HCEC 1CT (cell line): ENCODE results near the gene PLBD2.

ENCODE experiments used
- DNase-seq: peaks from one replicate; pipeline ENCODE4 v3.0.0-alpha.2; 2017

PLBD2 gene

GRCh38 chr12:113397497-113398197 lies 39.3 kb downstream of the PLBD2 start:
- DNase-seq, result no peak

GRCh38 chr12:113398346-113399290 lies 40.2 kb downstream of the PLBD2 start:
- DNase-seq, result no peak

- DNase-seq, result no peak
These were observed 41.1 kb downstream of the PLBD2 start for GRCh38 chr12:113399490-113399889.

GRCh38 chr12:113400362-113400761 lies 42.0 kb downstream of the PLBD2 start:
- DNase-seq, result no peak

GRCh38 chr12:113401066-113402000 lies 42.9 kb downstream of the PLBD2 start:
- DNase-seq, result no peak

GRCh38 chr12:113402586-113403260 lies 44.3 kb downstream of the PLBD2 start:
- DNase-seq, result no peak

GRCh38 chr12:113403435-113404415 lies 45.3 kb downstream of the PLBD2 start, which contains the start of gene SDS:
TSS of gene SDS (minus strand) at chr12:113403887. CDS start at chr12:113399708, 4,179 bp downstream.
- DNase-seq, result no peak

- no peak for DNase-seq
These were observed 47.3 kb downstream of the PLBD2 start for GRCh38 chr12:113405694-113406093.

- peak; percentile 48 for DNase-seq
These were observed 49.7 kb downstream of the PLBD2 start for GRCh38 chr12:113407931-113408600.

GRCh38 chr12:113408756-113409298 lies 50.4 kb downstream of the PLBD2 start:
- no peak for DNase-seq

- DNase-seq, result no peak
These were observed 51.2 kb downstream of the PLBD2 start for GRCh38 chr12:113409462-113410124.

GRCh38 chr12:113413488-113413939 lies 55.1 kb downstream of the PLBD2 start:
- DNase-seq, result no peak

GRCh38 chr12:113414519-113415038 lies 56.2 kb downstream of the PLBD2 start:
- no peak for DNase-seq

- DNase-seq, result peak; percentile 41
These were observed 57.8 kb downstream of the PLBD2 start for GRCh38 chr12:113416091-113416754.

GRCh38 chr12:113418213-113418879 lies 60.0 kb downstream of the PLBD2 start:
- peak; percentile 14 for DNase-seq

- DNase-seq, result no peak
These were observed 62.7 kb downstream of the PLBD2 start for GRCh38 chr12:113420996-113421595.
